WTC11 (cell line): ENCODE results near the gene WDR1. TPM values are rescaled to one million over a fixed set of nuclear protein-coding genes. Genes with fewer than 3 reads are reported as not detected.

Experiments used
- ATAC-seq: fragments of 200-7000 bp; cut with Tn5 transposase; 2 replicates; pipeline ENCODE4 v1.10.0; 2021; ENCODE audit warnings: mild to moderate bottlenecking, moderate library complexity
- CTCF ChIA-PET: fragments of 300-600 bp; sonication (Branson Sonifier 250); formaldehyde crosslinking; loops from one replicate; lab custom pipeline; 2021; ENCODE audit warnings: antibody characterized with exemption; lab: Charles Lee
- POLR2A ChIA-PET: fragments of 350-600 bp; sonication (Branson Sonifier 250); formaldehyde crosslinking; loops from one replicate; lab custom pipeline; 2021; ENCODE audit warnings: antibody characterized with exemption; lab: Charles Lee
- DNase-seq: peaks from one replicate; pipeline ENCODE4 v3.0.0; 2021; ENCODE audit warnings: low spot score
- H3K27ac Mint-ChIP-seq: 2 replicates; pipeline ENCODE4 v1.8.0; 2021; ENCODE audit warnings: mixed read lengths
- H3K27me3 Mint-ChIP-seq: 2 replicates; pipeline ENCODE4 v1.8.0; 2021; ENCODE audit warnings: low read depth, mild to moderate bottlenecking, moderate library complexity, mixed read lengths
- H3K36me3 Mint-ChIP-seq: 2 replicates; pipeline ENCODE4 v1.8.0; 2021; ENCODE audit warnings: mixed read lengths
- H3K4me1 Mint-ChIP-seq: 2 replicates; pipeline ENCODE4 v1.8.0; 2022; ENCODE audit warnings: mixed read lengths
- H3K4me3 Mint-ChIP-seq: 2 replicates; pipeline ENCODE4 v1.8.0; 2021; ENCODE audit warnings: mild to moderate bottlenecking, moderate library complexity, mixed read lengths
- H3K9me3 Mint-ChIP-seq: 2 replicates; pipeline ENCODE4 v1.8.0; 2021; ENCODE audit warnings: mixed read lengths
- CREM ChIP-seq: sonication (generic); formaldehyde crosslinking; IDR thresholded peaks from 2 replicates; pipeline ENCODE4 v1.8.1; 2022; ENCODE audit warnings: mild to moderate bottlenecking, missing genetic modification reagents, moderate library complexity
- CTCF ChIP-seq: fragments of 200-600 bp; IDR thresholded peaks from 2 replicates; pipeline ENCODE4 v1.8.0; 2022; ENCODE audit warnings: antibody characterized with exemption
- EMX1 ChIP-seq: fragments of 250-450 bp; sonication (Bioruptor Pico); IDR thresholded peaks from 2 replicates; pipeline ENCODE4 v1.8.0; 2021; ENCODE audit warnings: mild to moderate bottlenecking
- ERG ChIP-seq: fragments of 250-450 bp; sonication (Bioruptor Pico); IDR thresholded peaks from 2 replicates; pipeline ENCODE4 v1.8.0; 2021; ENCODE audit warnings: mild to moderate bottlenecking
- ETV6 ChIP-seq: sonication (generic); formaldehyde crosslinking; IDR thresholded peaks from 2 replicates; pipeline ENCODE4 v1.8.1; 2022; ENCODE audit warnings: mild to moderate bottlenecking, missing genetic modification reagents
- FOXK1 ChIP-seq: sonication (generic); formaldehyde crosslinking; IDR thresholded peaks from 2 replicates; pipeline ENCODE4 v1.8.0; 2022; ENCODE audit warnings: mild to moderate bottlenecking, moderate library complexity, missing genetic modification reagents
- FOXP1 ChIP-seq: sonication (generic); formaldehyde crosslinking; IDR thresholded peaks from 2 replicates; pipeline ENCODE4 v1.8.0; 2022; ENCODE audit warnings: missing genetic modification reagents, mild to moderate bottlenecking, moderate library complexity, borderline replicate concordance
- RELA ChIP-seq: sonication (generic); formaldehyde crosslinking; IDR thresholded peaks from 2 replicates; pipeline ENCODE4 v1.8.1; 2022; ENCODE audit warnings: missing genetic modification reagents, mild to moderate bottlenecking, borderline replicate concordance
- SMAD4 ChIP-seq: sonication (generic); formaldehyde crosslinking; IDR thresholded peaks from 2 replicates; pipeline ENCODE4 v1.8.0; 2022; ENCODE audit warnings: mild to moderate bottlenecking, missing genetic modification reagents
- SOX15 ChIP-seq: fragments of 250-450 bp; sonication (Bioruptor Pico); IDR thresholded peaks from 2 replicates; pipeline ENCODE4 v1.9.0; 2021; ENCODE audit warnings: mild to moderate bottlenecking
- TEAD4 ChIP-seq: sonication (generic); formaldehyde crosslinking; IDR thresholded peaks from 2 replicates; pipeline ENCODE4 v1.8.0; 2022; ENCODE audit warnings: mild to moderate bottlenecking, missing genetic modification reagents
- TP53 ChIP-seq: sonication (generic); formaldehyde crosslinking; IDR thresholded peaks from 2 replicates; pipeline ENCODE4 v1.8.1; 2023; ENCODE audit warnings: mild to moderate bottlenecking, missing genetic modification reagents
- ZNF232 ChIP-seq: sonication (generic); formaldehyde crosslinking; IDR thresholded peaks from 2 replicates; pipeline ENCODE4 v1.8.0; 2022; ENCODE audit warnings: mild to moderate bottlenecking, missing genetic modification reagents
- ZNF396 ChIP-seq: fragments of 250-450 bp; sonication (Bioruptor Pico); IDR thresholded peaks from 2 replicates; pipeline ENCODE4 v1.8.0; 2021; ENCODE audit warnings: mild to moderate bottlenecking, moderate library complexity, borderline replicate concordance
- ZNF512 ChIP-seq: sonication (generic); formaldehyde crosslinking; IDR thresholded peaks from 2 replicates; pipeline ENCODE4 v1.8.1; 2022; ENCODE audit warnings: missing genetic modification reagents, borderline replicate concordance
- total RNA-seq: library from RNA; stranded (reverse); gene quantifications from 3 replicates; pipeline ENCODE4 v1.2.3, GENCODE V29; 2021
- TF ChIP-seq, protein P1 (sequence below): sonication (generic); formaldehyde crosslinking; IDR thresholded peaks from 2 replicates; pipeline ENCODE4 v1.8.1; 2022; ENCODE audit warnings: mild to moderate bottlenecking, moderate library complexity, missing genetic modification reagents
- TF ChIP-seq, protein P2 (sequence below): sonication (generic); formaldehyde crosslinking; conservative IDR thresholded peaks from 2 replicates; pipeline ENCODE4 v1.8.1; 2023; ENCODE audit warnings: mild to moderate bottlenecking, low read depth, missing genetic modification reagents, moderate library complexity
- TF ChIP-seq, protein P3 (sequence below): fragments of 250-450 bp; sonication (Bioruptor Pico); IDR thresholded peaks from 2 replicates; pipeline ENCODE4 v2.1.2; 2022; ENCODE audit warnings: mild to moderate bottlenecking, moderate library complexity
- TF ChIP-seq, protein P4 (sequence below): sonication (generic); formaldehyde crosslinking; conservative IDR thresholded peaks from 2 replicates; pipeline ENCODE4 v1.8.1; 2022; ENCODE audit warnings: mild to moderate bottlenecking, missing genetic modification reagents

WDR1 gene
- total RNA-seq, 1 experiment from 2014 or later, result 288 TPM

- TF ChIP-seq RELA (CRISPR knock-in tag) (no peak), TEAD4 (CRISPR knock-in tag) (no peak), ZNF512 (CRISPR knock-in tag) (no peak), FOXK1 (CRISPR knock-in tag) (no peak), SMAD4 (CRISPR knock-in tag) (no peak), EMX1 (CRISPR knock-in tag) (no peak)
- TF ChIP-seq, protein P1, sequence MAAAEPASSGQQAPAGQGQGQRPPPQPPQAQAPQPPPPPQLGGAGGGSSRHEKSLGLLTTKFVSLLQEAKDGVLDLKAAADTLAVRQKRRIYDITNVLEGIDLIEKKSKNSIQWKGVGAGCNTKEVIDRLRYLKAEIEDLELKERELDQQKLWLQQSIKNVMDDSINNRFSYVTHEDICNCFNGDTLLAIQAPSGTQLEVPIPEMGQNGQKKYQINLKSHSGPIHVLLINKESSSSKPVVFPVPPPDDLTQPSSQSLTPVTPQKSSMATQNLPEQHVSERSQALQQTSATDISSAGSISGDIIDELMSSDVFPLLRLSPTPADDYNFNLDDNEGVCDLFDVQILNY (CRISPR knock-in tag), result no peak
- TF ChIP-seq, protein P2, sequence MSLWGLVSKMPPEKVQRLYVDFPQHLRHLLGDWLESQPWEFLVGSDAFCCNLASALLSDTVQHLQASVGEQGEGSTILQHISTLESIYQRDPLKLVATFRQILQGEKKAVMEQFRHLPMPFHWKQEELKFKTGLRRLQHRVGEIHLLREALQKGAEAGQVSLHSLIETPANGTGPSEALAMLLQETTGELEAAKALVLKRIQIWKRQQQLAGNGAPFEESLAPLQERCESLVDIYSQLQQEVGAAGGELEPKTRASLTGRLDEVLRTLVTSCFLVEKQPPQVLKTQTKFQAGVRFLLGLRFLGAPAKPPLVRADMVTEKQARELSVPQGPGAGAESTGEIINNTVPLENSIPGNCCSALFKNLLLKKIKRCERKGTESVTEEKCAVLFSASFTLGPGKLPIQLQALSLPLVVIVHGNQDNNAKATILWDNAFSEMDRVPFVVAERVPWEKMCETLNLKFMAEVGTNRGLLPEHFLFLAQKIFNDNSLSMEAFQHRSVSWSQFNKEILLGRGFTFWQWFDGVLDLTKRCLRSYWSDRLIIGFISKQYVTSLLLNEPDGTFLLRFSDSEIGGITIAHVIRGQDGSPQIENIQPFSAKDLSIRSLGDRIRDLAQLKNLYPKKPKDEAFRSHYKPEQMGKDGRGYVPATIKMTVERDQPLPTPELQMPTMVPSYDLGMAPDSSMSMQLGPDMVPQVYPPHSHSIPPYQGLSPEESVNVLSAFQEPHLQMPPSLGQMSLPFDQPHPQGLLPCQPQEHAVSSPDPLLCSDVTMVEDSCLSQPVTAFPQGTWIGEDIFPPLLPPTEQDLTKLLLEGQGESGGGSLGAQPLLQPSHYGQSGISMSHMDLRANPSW, result no peak
These were observed 84.7 kb downstream of the WDR1 start (continued) for GRCh38 chr4:10031668-10032590.

DNA sequence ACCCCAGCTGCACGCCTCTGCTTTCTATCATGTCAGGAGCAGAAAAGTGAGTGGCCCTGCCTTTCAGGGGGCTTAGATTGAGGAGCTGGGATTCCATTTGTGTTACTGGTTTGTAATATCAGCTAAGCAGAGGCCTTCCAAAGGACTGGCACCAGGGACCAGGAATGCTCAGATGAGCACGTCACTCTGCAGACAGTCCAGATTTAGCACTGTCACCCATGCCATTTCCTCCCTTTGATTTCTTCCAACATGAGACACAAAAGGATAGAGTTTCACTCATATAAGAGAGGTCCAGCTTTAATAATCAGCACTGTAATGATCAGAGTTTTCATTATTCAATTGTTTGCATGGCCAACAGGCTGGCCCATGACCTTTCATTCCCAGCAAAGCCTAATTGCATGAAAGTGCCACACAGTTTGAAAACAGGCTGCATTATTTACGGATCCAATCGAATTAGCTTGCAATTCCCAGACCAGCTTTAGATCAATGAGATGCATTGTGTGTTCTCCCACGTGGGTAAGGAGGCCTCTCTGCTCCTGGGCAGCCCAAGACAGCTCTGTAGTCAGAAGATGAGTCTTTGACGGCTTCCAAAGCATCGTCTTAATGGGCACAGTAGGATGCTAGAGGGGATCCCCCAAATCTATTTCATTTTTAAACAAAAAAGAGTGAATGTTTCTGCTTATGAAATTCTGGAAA, 85.5 kb downstream of the WDR1 start:
- TF ChIP-seq CREM (CRISPR knock-in tag) (no peak), ERG (no peak), FOXP1 (CRISPR knock-in tag) (no peak), TP53 (CRISPR knock-in tag) (no peak), SOX15 (CRISPR knock-in tag) (no peak), ZNF396 (CRISPR knock-in tag) (no peak), CTCF (no peak), ZNF232 (no peak), ETV6 (CRISPR knock-in tag) (no peak)
- TF ChIP-seq, protein P3, sequence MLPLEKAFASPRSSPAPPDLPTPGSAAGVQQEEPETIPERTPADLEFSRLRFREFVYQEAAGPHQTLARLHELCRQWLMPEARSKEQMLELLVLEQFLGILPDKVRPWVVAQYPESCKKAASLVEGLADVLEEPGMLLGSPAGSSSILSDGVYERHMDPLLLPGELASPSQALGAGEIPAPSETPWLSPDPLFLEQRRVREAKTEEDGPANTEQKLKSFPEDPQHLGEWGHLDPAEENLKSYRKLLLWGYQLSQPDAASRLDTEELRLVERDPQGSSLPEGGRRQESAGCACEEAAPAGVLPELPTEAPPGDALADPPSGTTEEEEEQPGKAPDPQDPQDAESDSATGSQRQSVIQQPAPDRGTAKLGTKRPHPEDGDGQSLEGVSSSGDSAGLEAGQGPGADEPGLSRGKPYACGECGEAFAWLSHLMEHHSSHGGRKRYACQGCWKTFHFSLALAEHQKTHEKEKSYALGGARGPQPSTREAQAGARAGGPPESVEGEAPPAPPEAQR, result no peak
- TF ChIP-seq, protein P4, sequence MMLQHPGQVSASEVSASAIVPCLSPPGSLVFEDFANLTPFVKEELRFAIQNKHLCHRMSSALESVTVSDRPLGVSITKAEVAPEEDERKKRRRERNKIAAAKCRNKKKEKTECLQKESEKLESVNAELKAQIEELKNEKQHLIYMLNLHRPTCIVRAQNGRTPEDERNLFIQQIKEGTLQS (CRISPR knock-in tag), result no peak
- Mint-ChIP-seq H3K27ac (no peak overlapping the region), H3K36me3 (no peaks in the 10 kb centered on the region), H3K4me3 (no peak overlapping the region), H3K4me1 (0 out of 2 replicates have a peak, but pooled peaks cover 10% of the 10 kb centered on the region), H3K27me3 (no peaks in the 10 kb centered on the region; the same call in 1 of the 2 replicates), H3K9me3 (no peaks in the 10 kb centered on the region)
- POLR2A ChIA-PET, result no interaction called here
- ATAC-seq (no peak), DNase-seq (no peak)
- CTCF ChIA-PET, result interaction anchor here (1.6 to 2.0 kb wide), 2 partner anchors 16 to 32 kb away, joined by 7 read pairs; no protein-coding TSS in a partner anchor
